ENCODE results near the gene DCAF6.

DNA sequence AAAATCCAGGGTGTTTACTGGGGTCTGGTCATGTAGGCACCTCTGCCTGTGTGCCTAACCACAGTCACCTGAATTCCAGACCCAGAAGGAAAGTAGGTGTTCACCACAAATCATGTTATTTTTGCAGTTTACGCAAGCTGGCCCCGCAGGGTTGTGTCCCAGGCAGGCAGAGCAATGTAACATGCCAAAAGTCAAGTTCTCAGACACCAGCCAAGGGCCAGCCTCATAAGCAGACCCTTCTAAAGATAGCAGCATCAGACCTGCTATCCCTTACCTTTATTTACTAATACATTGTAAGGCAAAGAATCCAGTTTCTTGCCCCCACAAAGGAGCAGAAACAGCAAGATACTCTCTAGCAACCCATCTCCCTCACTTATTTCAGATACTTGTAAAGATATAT is 117.2 kb downstream of the DCAF6 start:
- TF ChIP-seq CTCF (IDR thresholded peaks at IDR 0.05) (no peak), ZFX (IDR thresholded peaks at IDR 0.05; ENCODE audit: borderline replicate concordance) (no peak)
